GM12878 (cell line): ENCODE results near the gene P4HA1.
"Not testable (repeated sequence)": the region's sequence is repeated elsewhere in the genome, so short reads cannot be mapped to it uniquely, and the experiment has no call there.

Experiments used
- ATF2 ChIP-seq: IDR thresholded peaks from 2 replicates; pipeline ENCODE4 v1.6.1; 2012; ENCODE audit warnings: low read length, inconsistent platforms
- CTCF ChIP-seq, 3 experiments: IDR thresholded peaks in 2 of 3; conservative IDR thresholded peaks in 1 of 3; 2 replicates each; pipeline ENCODE4 v1.5.1; 2011; ENCODE audit warnings: low read depth in 3 of 3, low read length in 3 of 3, mild to moderate bottlenecking in 3 of 3, control low read depth in 2 of 3, moderate library complexity in 2 of 3, inconsistent platforms in 1 of 3, mixed read lengths in 1 of 3; ENCODE audit not compliant: control insufficient read depth in 2 of 3, insufficient read depth in 1 of 3; ENCODE audit errors: extremely low read depth in 1 of 3
- FOXK2 ChIP-seq: fragments of 450-650 bp; IDR thresholded peaks from 2 replicates; pipeline ENCODE4 v1.6.1; 2017; ENCODE audit warnings: mild to moderate bottlenecking, moderate library complexity
- MEF2A ChIP-seq: IDR thresholded peaks from 2 replicates; pipeline ENCODE4 v1.6.1; 2011; ENCODE audit warnings: low read depth, mild to moderate bottlenecking, low read length, moderate library complexity; ENCODE audit not compliant: insufficient read depth
- NFIC ChIP-seq: IDR thresholded peaks from 2 replicates; pipeline ENCODE4 v1.6.1; 2012; ENCODE audit warnings: low read depth, mild to moderate bottlenecking, inconsistent platforms, low read length, moderate library complexity
- POLR2A ChIP-seq: IDR thresholded peaks from 2 replicates; pipeline ENCODE4 v1.6.1; 2011; ENCODE audit warnings: low read depth, mild to moderate bottlenecking, low read length
- RFX5 ChIP-seq: IDR thresholded peaks from 2 replicates; pipeline ENCODE4 v1.6.1; 2011; ENCODE audit warnings: low read depth, low read length, improper control_type of control experiment
- SIN3A ChIP-seq: IDR thresholded peaks from 2 replicates; pipeline ENCODE4 v1.6.1; 2012; ENCODE audit warnings: low read depth, low read length, improper control_type of control experiment
- SUZ12 ChIP-seq: fragments of 200-600 bp; sonication (generic); IDR thresholded peaks from one replicate; pipeline ENCODE4 v1.6.1; 2018; ENCODE audit warnings: antibody characterized with exemption, mild to moderate bottlenecking; ENCODE audit not compliant: unreplicated experiment
- ZBTB11 ChIP-seq: fragments of 450-650 bp; formaldehyde crosslinking; IDR thresholded peaks from 2 replicates; pipeline ENCODE4 v1.5.0; 2022; ENCODE audit warnings: mild to moderate bottlenecking, missing genetic modification characterization
- ZNF274 ChIP-seq: IDR thresholded peaks from one replicate; pipeline ENCODE4 v1.8.0; 2011; ENCODE audit not compliant: insufficient read length, insufficient read depth

- not testable (repeated sequence) for TF ChIP-seq CTCF (IDR thresholded peaks at IDR 0.05 in 2 of 3, conservative IDR thresholded peaks at IDR 0.05 in 1 of 3; ENCODE audit: control insufficient read depth in 2 of 3, extremely low read depth in 1 of 3, insufficient read depth in 1 of 3, low read depth in 3 of 3, low read length in 3 of 3); MEF2A; NFIC; ATF2; FOXK2; ZBTB11; ZNF274; SUZ12; POLR2A; SIN3A; RFX5
Observed at GRCh38 chr10:72984618-72985017, 112.0 kb downstream of the P4HA1 start.
